UCSD-AML1 (cell line): ENCODE results near the gene MGARP.
"Not testable (repeated sequence)": the region's sequence is repeated elsewhere in the genome, so short reads cannot be mapped to it uniquely, and the experiment has no call there.

Source experiments
- DNase-seq: peaks from one replicate; lab custom pipeline; 2025; ENCODE audit not compliant: unreplicated experiment; lab: John Stamatoyannopoulos, UW

The MGARP gene

DNA sequence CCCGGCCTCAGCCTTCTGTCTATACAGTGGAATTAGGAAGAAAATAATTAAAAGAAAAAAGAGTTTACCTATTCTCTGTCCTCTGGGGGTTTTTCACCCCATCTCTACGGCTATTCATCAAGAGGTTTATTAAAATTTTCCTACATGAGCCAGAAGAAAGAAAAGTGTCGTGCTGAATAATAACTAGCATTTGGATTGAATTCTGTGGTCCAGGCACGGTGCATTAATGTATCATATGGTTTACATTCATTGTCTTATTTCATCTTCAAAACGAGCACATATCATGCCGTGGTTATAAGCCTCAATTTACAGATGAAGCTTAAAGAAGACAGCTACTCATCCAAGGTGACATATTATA, 15.9 kb upstream of the MGARP start:
- no peak for DNase-seq

DNA sequence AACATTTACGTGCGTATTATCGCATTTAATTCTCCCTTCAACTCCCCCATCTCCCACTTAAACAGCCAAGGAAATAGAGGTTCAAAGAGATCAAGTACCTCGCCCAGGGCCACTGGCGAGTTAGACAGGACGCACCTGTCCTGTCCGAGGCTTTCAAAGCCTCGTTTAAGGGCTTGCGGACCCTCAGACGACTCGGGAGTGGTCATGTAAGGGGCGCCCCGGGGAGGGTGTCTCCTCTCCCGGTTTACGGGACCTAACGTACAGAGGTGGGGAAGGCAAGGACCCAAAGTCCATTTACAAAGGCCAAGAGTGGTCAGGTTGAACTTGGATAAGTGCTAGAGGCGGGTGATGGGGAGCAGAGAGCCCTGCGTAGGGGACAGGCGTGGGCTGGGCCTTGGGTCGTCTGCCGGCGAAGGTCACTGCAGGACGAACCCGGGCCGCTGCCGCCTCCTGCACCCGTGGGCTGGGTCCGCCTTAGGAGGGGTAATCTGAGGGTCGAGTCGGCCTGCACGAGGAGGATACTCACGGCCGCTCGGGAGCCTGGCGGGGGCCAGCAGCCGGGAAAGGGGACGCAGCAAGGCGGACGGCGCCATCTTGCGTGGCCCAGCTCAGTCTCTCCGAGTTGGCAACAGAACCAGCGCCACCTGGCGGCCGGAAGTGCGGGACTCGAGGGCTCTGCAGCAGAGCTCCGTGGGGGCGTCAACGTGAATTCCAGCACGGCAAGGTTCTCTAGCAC, 15.3 kb upstream of the MGARP start:
- DNase-seq = peak; percentile 95

DNA sequence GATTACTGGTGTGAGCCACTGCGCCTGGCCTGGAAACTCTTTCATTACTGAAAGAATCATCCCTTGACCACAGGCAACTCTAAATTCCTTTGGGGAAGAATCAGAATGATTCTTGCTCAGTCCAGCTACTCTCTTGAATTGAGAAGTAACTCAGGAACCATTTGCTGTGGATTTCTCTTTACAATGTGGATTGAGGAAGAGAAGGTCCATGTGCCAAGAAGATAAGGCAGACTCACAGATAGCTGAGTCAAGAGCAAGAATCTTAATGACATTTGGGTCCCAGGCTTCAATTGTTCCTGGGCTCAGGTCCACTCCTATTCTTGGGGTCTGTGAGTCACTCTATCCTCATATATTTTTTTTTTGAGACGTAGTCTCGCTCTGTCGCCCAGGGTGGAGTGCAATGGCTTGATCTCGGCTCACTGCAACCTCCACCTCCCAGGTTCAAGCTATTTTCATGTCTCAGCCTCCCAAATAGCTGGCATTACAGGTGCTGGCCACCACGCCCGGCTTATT, 6.2 kb upstream of the MGARP start:
- no peak for DNase-seq

DNA sequence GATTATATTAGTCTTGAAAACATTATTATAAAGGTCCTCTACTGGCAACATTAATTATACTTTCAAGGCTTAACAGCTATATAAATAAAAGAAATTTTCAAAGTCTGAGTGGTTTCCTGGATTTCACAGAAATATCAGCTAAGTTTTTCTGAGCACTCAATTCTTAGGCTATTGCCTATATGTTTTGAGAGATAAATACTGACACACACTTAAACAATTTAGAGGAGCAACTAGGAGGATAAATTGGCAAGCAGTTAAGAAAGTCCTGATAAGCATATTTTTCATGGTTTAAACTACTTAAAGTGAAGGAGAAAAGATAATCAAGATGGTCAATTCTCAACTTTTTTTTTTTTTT, 2.7 kb upstream of the MGARP start:
- DNase-seq = no peak

DNA sequence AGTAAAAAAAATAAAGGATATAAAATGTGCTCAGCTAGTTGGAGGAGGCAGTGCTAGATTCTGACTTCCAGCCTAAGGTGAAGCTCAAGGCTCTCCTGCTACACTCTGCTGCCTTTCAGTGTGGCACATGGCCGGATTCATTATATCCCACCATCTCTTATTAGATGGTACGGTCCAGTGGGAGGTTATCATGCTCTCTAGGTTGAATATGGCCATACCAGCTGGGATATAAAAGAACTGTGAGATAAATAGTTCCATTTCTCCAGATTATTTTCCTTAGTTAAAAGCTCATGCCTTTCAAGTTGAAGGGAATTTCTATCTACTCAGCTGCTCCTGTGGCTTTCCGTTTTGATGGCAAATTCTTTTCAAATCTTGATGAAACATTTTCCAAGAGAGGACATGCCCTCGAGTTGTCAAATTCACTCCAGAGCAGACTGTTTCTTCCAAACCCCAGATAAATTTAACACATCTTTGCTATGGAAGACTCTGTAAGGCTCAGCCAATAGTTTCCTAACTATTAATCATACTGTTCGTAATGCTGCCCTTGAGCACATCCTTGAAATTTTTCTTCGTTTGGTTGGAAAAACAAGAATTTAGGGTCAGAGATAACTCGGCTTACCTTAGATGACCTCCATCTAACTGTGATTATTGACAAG, 2.2 kb upstream of the MGARP start:
- DNase-seq = no peak

DNA sequence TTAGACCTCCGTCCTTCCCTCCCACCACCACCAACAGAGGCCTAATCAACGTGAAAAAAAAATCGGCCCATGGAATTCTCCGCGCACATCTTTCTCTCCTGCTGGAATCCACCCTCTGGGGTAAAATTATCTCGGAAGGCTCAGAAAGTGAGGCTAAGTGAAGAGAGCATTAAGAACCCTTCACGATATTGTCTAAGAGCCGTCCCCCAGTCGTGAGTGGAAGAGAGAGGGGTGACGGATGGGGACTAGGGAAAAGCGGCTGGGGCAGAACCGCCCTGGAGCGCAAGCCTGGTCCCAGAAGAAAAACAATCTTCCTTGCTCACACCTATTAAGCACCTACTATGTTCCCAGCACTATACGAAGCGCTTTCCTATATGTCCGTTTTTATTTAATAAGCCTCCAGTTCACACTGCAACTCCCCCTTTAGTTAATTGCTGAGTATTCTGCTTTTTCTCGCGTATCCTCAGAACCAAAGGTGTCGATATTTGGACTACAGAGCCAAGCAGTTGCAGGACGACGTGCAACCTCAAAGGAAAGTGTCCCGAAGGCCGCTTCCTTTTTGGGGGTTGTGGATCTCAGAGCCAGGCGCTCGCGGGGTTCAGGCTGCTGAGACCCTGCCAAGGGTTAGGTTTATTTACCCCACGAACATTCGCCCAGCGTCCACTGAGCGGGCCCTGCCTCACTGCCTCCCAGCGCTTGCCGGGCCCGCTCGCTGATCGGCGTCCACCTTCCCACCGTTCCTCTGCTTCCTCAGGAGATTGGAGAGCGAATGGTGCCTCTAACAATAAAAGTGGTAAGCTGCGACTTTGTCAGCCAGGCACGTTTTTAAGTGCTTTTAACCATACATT, 889 bp downstream of the MGARP start:
- DNase-seq = no peak

DNA sequence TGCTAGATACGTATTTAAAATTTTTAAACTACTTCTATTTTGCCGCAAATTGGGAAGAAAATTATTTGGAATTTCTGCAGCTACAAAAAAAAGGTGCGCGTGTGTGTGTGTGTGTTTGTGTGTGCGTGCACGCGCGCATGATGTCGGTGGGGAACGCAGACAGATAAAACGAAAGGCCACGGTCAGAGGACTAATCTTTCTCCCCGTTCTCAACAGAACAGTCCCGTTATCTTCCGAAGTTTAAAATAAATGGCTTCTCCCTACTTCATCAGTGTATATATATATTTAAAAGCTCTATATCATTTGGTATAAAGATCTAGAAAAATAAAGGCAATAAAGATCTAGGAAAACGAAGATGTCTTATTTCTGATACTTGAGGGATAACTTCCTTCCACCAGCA, 1.5 kb downstream of the MGARP start:
- DNase-seq = no peak

DNA sequence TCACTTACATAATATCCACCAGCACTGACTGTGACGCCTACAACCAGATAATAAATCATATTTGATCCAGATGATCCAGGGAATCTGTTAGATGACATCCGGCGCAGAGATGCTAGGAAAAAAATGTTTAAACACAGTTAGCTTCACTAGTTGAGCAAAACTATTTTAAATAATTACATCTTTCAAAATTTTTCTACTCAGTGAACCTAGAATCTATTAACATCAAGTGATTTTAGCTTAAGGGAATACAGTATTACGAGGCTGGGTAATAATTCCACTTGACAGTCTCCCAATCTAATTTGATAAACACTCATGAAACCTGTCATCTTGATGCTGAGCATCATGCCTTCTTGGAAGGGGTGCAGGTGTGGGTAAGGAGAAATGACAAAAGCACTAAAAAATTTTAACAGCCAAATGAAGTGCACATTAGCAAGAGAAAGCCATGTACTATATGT, 4.7 kb downstream of the MGARP start:
- no peak for DNase-seq

DNA sequence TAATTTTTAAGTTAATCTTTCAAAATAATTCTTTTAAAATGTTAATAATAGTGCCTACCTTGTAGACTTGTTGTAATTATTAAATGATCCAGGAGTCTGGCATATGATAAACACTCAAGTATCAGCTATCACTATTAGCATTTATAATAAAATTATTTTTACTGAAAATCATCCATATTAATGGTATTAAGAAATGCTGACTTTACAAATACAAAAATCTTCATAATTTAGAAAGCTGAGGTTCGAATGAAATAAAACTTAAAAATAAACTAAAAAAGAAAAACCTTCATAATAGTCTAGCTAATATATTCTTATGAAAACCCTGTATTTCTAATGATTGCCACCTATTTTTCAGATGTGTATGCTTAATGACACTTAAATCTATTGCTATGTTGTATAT, 5.2 kb downstream of the MGARP start:
- DNase-seq = no peak

DNA sequence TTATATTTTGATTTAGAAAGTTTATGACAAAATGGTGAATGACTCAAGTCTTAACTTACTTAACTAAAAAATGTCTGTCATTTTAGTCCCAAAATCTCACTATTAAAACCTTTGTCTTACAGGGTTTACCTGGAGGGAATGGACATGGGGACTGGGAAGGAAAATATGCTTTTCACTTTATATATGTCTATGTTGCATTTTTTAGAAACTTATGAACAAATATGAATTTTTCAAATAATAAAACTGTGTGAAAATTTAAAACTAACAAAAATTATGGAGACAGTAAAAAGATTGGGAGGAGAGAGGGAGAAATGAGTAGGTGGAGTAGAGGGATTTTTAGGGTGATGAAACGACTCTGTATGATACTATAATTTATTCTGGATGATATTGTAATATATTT, 6.2 kb downstream of the MGARP start:
- no peak for DNase-seq

DNA sequence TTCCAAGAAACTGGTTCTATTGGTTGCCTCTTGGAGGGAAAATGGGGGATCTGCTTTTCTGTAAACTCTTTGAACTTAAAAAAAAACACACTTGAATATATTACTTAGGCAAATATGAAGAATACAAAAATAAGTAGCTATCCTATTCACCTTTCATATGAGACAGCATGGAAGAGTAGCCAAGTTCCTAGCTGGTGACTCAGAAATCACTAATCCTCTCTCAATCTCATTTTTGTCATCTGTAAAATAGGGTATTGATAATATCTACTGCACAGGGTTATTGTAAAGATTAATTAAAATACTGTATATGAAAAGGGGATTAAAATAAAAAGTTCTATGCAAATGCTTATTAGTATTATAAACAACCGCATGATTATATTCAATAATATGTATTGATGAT, 12.7 kb downstream of the MGARP start:
- DNase-seq = no peak

DNA sequence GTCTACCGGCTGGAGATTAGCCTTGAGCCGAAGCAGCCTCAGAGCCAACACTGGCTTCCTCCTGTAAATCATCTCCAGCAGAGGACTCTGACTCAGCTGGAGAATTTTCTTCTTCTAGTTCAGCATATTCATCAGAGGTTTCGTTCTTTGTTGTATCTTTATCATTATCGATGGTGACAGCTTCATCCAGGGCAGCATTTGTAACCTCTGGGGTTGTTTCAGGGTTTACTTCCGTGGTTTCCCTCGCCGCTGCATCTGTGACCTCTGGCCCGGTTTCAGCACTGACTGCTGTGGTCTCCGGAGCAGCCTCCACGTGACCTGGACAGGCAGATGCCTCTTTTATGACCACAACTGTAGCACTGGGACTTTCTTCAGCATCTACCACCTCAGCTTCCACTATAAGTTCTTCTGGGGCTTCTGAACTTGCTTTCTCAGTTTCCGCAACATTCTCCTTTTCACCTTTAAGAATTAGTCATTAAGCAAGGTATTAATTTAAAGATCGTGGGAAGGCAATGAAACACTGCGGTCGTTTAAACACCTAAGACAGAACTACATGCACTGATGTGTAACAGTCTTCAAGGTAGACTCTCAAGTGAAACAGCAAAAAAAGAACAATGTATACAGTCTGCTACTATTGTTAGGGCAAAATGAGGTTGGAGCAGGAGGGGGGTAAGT, 13.3 kb downstream of the MGARP start:
- DNase-seq = peak; percentile 43

DNA sequence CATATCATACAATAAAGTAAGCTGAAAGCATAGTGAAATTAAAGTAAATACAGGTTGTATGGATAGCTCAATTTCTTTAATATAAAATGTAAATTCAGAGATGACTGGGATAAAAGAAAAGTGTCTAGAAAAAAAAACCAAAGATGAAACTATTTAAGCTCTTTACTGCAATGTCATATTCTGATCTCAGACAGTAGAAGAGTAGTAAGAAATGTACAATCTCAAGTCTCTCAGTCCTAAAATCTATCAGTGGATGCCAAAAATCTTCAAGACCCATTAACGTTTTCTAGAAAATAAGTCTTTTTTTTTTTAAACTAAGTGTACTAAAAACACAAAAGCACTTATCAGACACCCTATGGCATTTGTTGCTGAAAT, 13.8 kb downstream of the MGARP start:
- DNase-seq = no peak

DNA sequence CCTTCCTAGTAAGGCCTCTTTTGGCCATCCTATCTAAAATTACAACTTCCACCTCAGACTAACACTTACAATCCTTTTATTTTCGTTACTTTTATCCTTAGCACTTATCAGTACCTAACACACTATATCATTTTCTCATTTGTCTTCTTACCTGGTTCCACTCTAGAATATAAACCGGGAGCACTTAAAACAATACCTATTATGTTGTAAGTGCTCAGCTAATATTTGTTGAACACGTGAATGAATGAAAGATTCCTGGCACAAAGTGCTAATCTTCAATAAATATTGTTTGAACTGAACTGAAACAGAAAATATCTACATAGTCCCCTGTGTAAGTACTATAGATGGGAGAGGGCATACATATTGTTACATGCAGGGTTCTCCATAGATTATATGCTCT, 14.4 kb downstream of the MGARP start:
- no peak for DNase-seq

DNA sequence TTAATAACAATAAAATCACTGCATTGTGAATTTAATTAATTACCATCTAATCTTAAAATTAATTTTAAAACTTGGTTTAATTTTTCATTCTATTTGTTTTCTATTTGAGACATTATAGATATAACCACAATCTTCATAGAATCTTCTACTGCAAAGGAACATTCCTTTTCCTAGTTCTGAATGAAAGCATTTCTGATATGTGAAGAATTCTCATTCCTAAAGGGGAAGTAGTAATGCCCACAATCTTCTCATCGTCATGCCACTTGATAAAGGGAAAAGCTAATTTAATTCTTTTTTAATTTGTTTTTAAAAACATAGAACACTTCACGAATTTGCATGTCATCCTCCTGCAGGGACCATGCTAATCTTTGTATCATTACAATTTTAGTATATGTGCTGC, 23.7 kb downstream of the MGARP start:
- DNase-seq = no peak

DNA sequence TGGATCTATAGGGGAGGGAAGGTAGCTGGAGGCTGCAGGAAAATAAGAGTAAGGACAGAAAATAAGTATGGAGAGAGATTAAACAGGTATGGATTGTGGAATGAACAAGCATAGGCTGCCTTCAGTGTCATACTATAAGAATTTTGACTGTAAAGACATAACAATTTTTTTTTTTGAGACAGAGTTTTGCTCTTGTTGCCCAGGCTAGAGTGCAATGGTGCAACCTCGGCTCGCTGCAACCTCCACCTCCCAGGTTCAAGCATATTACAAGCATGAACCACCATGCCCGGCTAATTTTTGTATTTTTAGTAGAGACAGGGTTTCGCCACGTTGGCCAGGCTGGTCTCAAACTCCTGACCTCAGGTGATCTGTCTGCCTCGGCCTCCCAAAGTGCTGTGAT, 24.4 kb downstream of the MGARP start:
- DNase-seq = not testable (repeated sequence)

DNA sequence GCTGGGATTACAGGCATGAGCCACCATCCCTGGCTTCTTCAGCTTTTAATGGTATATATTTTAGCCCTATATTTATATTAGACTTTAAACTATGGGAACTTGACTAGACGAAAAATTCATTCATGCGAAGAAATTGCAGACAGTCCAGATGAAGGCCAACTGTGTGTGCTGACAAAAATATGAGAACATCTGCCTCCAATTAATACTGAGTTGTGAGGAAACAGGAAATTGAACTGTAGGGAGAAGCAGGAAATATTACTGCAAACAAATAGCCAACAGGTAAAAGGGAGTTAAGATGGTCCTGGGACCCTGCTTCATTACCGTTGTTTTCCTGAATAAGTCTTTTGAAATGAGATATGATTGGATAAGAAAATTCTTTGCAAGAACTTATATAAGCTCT, 26.3 kb downstream of the MGARP start:
- DNase-seq = no peak

DNA sequence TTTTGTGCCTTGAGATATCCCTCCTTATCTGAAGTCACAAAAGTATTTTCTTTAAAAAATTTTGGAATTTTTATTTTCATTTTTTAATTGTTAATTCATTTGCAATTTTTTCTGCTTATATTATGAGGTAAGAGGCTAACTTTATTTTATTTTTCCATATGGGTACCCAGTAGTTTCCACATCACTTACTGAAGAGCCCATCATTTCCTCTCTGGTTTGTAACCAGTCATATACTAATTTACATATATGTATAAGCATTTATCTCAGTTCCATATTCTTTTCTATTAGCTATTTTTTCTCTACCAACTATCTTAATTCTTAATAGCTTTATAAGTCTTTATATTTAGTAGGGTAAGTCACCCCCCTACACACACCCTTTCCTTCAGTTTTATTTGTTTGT, 27.0 kb downstream of the MGARP start:
- DNase-seq = no peak

DNA sequence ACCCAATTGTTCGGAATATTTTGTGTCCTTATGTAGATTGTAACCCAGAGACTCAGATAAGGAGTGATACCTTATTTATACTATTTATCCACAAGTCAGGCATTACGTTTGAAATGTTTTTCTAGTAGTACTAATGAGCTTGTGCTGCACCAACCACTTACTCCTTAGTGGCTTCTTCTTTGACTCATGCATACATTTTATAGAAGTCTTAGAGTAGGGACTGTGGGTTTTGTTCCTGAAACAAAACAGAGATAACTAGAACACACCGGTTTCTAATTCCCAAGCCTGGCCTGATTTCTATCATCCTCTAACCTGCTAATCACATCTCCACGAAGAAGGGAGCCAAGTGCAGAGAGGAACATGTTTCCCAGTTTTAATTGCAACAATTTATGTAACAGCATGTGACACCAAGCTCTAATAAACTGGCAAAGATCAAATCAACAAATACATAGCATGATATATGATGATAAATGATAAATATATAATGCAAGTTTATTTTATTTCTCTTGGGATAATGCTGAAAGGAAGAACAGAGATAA, 32.3 kb downstream of the MGARP start:
- DNase-seq = no peak

DNA sequence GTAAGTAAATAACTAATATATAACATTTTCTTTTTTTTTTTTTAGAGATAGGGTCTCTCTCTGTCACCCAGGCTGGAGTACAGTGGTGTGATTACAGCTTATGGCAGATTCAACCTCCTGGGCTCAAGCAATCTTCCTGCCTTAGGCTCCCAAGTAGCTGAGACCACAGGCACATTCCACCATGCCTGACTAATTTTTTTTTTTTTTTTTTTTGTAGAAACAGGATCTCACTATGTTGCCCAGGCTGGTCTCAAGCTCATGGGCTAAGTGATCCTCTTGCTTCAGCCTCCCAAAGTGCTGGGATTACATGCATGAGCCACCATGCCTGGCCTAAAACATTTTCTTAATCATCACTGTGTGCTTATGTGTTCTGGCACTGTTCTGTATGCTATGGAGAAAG, 32.8 kb downstream of the MGARP start:
- no peak for DNase-seq

DNA sequence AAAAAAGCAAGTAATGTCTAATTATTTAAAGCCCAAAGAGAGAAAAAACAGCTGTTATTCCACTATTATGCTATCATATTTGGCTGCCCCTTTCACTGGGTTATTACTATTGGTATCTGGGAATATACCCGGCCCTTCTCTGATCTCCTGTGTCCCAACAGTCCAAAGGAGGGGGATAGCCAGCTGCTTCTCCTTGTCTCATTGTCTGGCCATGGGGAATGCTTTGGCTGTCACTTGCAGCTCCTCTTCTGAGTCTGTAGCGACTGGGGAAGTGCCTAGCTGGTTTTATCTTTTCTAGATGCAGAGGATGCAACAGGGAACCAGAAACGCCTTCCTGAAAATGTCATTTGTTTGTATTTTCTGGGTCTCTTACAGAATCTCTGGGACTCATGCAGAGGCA, 33.9 kb downstream of the MGARP start:
- DNase-seq = no peak
